Adipose tissue (tissue), 3 donors: ENCODE measurements around the gene HSF2BP. TPM values are rescaled to one million over a fixed set of nuclear protein-coding genes. Genes with fewer than 3 reads are reported as not detected.
"Not testable (repeated sequence)": the region's sequence is repeated elsewhere in the genome, so short reads cannot be mapped to it uniquely, and the experiment has no call there.

Source experiments
- H3K27ac ChIP-seq: one replicate; pipeline ENCODE4 v1.5.1; 2013; ENCODE audit warnings: low read depth, low read length
- WGBS, 3 donors: extraction: QIAGEN DNeasy Blood & Tissue Kit; methylation state at CpG; one replicate each; pipeline ENCODE4 v1.1.7; 2013; 5-methylcytosine and 5-hydroxymethylcytosine counted together
- polyA plus RNA-seq, 3 donors: library from polyadenylated mRNA; stranded (reverse); fragments of 200-250 nt; gene quantifications; one replicate each; pipeline ENCODE4 v1.2.3, GENCODE V29; 2013
- donor health status: healthy with polysubstance abuse.
- donor health status: Bipolar disorder and iron deficiency.
- donor health status: healthy.

HSF2BP gene
- polyA plus RNA-seq = under 1 TPM; 0.09 to 0.34 (median 0.27) TPM

- WGBS, 3 donors = 3 to 8% (median 5%) methylated on average over 92 of the region's 92 CpGs
- no peak within 1 kb of the TSS for H3K27ac ChIP-seq
Measured at GRCh38 chr21:43659136-43660000, at the start of gene HSF2BP, which contains the start of gene RRP1B. HSF2BP (minus strand) TSS chr21:43659488; CDS start chr21:43658096, 1,392 bp downstream. RRP1B (plus strand) TSS chr21:43659560; CDS start chr21:43659665, 105 bp downstream.

- no peak overlapping the region for H3K27ac ChIP-seq
- WGBS, 3 donors = 91 to 97% (median 95%) methylated on average over 13 of the region's 13 CpGs
Measured at GRCh38 chr21:43708745-43709381, 49.6 kb upstream of the HSF2BP start.

- no peak overlapping the region for H3K27ac ChIP-seq
- WGBS, 3 donors = 91 to 93% (median 93%) methylated on average over 9 of the region's 9 CpGs
Measured at GRCh38 chr21:43707462-43707861, 48.2 kb upstream of the HSF2BP start.

GRCh38 chr21:43703035-43703880 is 44.0 kb upstream of the HSF2BP start:
- WGBS, 3 donors = 38 to 45% (median 42%) methylated on average over 28 to 29 of the region's 29 CpGs
- no peak overlapping the region for H3K27ac ChIP-seq

- 41 to 56% (median 50%) methylated on average over 12 of the region's 12 CpGs for WGBS, 3 donors
- no peak overlapping the region for H3K27ac ChIP-seq
Measured at GRCh38 chr21:43702785-43703034, 43.4 kb upstream of the HSF2BP start.

GRCh38 chr21:43701936-43702784 is 42.9 kb upstream of the HSF2BP start:
- 63 to 73% (median 68%) methylated on average over 29 of the region's 29 CpGs for WGBS, 3 donors
- H3K27ac ChIP-seq = no peak overlapping the region

GRCh38 chr21:43699933-43700599 is 40.8 kb upstream of the HSF2BP start:
- WGBS, 3 donors = 69 to 78% (median 78%) methylated on average over 13 of the region's 13 CpGs
- H3K27ac ChIP-seq = no peak overlapping the region

- 84 to 89% (median 88%) methylated on average over 5 of the region's 5 CpGs for WGBS, 3 donors
Measured at GRCh38 chr21:43699492-43699777, 40.1 kb upstream of the HSF2BP start.

GRCh38 chr21:43697758-43698643 is 38.7 kb upstream of the HSF2BP start:
- no peak overlapping the region for H3K27ac ChIP-seq
- WGBS, 3 donors = 86 to 91% (median 87%) methylated on average over 11 of the region's 11 CpGs

More at GRCh38 chr21:43699492-43699777, 40.1 kb upstream of the HSF2BP start:
- H3K27ac ChIP-seq = not testable (repeated sequence)

- 90 to 98% (median 95%) methylated on average over 17 of the region's 17 CpGs for WGBS, 3 donors
- H3K27ac ChIP-seq = no peak overlapping the region
Measured at GRCh38 chr21:43696214-43696613, 36.9 kb upstream of the HSF2BP start.

GRCh38 chr21:43694437-43695079 is 35.3 kb upstream of the HSF2BP start:
- H3K27ac ChIP-seq = no peak overlapping the region
- WGBS, 3 donors = 90 to 94% (median 91%) methylated on average over 27 of the region's 27 CpGs

GRCh38 chr21:43693981-43694380 is 34.7 kb upstream of the HSF2BP start:
- H3K27ac ChIP-seq = no peak overlapping the region
- WGBS, 3 donors = 93 to 96% (median 94%) methylated on average over 23 of the region's 23 CpGs

GRCh38 chr21:43692949-43693348 is 33.7 kb upstream of the HSF2BP start:
- 90 to 94% (median 91%) methylated on average over 8 of the region's 8 CpGs for WGBS, 3 donors
- H3K27ac ChIP-seq = no peak overlapping the region

- no peak overlapping the region for H3K27ac ChIP-seq
- WGBS, 3 donors = 92 to 97% (median 93%) methylated on average over 10 of the region's 10 CpGs
Measured at GRCh38 chr21:43691801-43692200, 32.5 kb upstream of the HSF2BP start.

- H3K27ac ChIP-seq = no peak overlapping the region
- 93 to 96% (median 96%) methylated on average over 23 to 25 of the region's 25 CpGs for WGBS, 3 donors
Measured at GRCh38 chr21:43691086-43691795, 32.0 kb upstream of the HSF2BP start.

GRCh38 chr21:43690346-43690745 is 31.1 kb upstream of the HSF2BP start:
- WGBS, 3 donors = 90 to 94% (median 94%) methylated on average over 7 of the region's 7 CpGs
- no peak overlapping the region for H3K27ac ChIP-seq
